Right cardiac atrium (tissue), 5 donors: ENCODE data around the gene AHSG. TPM values are rescaled to one million over a fixed set of nuclear protein-coding genes. Genes with fewer than 3 reads are reported as not detected.
A peak's percentile ranks its signal among the peaks of the same experiment; 100 is the strongest.

Source experiments
- ATAC-seq, 2 donors: fragments of 200-7000 bp; cut with Tn5 transposase; one replicate each; pipeline versions ENCODE4 v1.8.0 to v1.9.1; 2020; ENCODE audit warnings: moderate library complexity in 2 of 2, mild to moderate bottlenecking in 1 of 2
- DNase-seq, 3 donors: peaks; one replicate each; pipeline ENCODE4 v3.0.0-alpha.2; 2020
- H3K27ac ChIP-seq: one replicate; pipeline ENCODE4 v1.5.1; 2013; ENCODE audit warnings: mild to moderate bottlenecking, low read length, control low read depth, moderate library complexity
- H3K27me3 ChIP-seq: one replicate; pipeline ENCODE4 v1.6.1; 2013; ENCODE audit not compliant: control insufficient read depth, insufficient read depth
- H3K4me1 ChIP-seq: one replicate; pipeline ENCODE4 v1.6.1; 2013; ENCODE audit warnings: low read length; ENCODE audit not compliant: control insufficient read depth, insufficient read depth
- H3K4me3 ChIP-seq: one replicate; pipeline ENCODE4 v1.5.1; 2013; ENCODE audit warnings: low read length, control low read depth
- H3K9me3 ChIP-seq: one replicate; pipeline ENCODE4 v1.6.1; 2013; ENCODE audit warnings: low read length; ENCODE audit not compliant: control insufficient read depth
- WGBS: extraction: QIAGEN DNeasy Blood & Tissue Kit; methylation state at CpG from one replicate; pipeline ENCODE4 v1.1.7; 2013; 5-methylcytosine and 5-hydroxymethylcytosine counted together
- intact Hi-C, 4 donors: fragments of 100-400 bp; cut with DNase I; formaldehyde crosslinking; loops; one replicate each; pipeline versions ENCODE4 v1.11.0 to v1.14.0; 2022 to 2023
- polyA plus RNA-seq: library from polyadenylated mRNA; stranded (reverse); fragments of 200-250 nt; gene quantifications from one replicate; pipeline ENCODE4 v1.2.3, GENCODE V29; 2013
- total RNA-seq, 4 donors: library from RNA; stranded (reverse); fragmentation: NEBNext Ultra II Directional; extraction: Animal tissue kit (Norgen Biotek cat#: 25700); gene quantifications; one replicate each; pipeline ENCODE4 v1.2.1, GENCODE V29; 2021
- donor health status: healthy with polysubstance abuse.
- donor health status: DM: no; HTN: yes; CAD: no.
- donor health status: DM: no; HTN: no; CAD: no.
- donor health status: DM: no; HTN: yes; CAD: no; lungs with severe emphysema.
- donor health status: DM: yes; HTN: yes; CAD: no.

AHSG gene
- total and polyA plus RNA-seq, 5 donors, result 0.05 to 0.20 TPM; not detected in 3

GRCh38 chr3:186643493-186643892 is 30.6 kb downstream of the AHSG start:
- H3K4me3 ChIP-seq, result no peak overlapping the region
- no peak overlapping the region for H3K27ac ChIP-seq
- ATAC-seq (no peak), DNase-seq (no peak)
- H3K27me3 ChIP-seq, result no peaks in the 10 kb centered on the region
- H3K9me3 ChIP-seq, result no peaks in the 10 kb centered on the region
- intact Hi-C loops, result no loop called here
- WGBS, result 80% methylated on average over 1 of the region's 1 CpG
- H3K4me1 ChIP-seq, result no peaks in the 10 kb centered on the region

- no peak overlapping the region for H3K4me3 ChIP-seq
- DNase-seq (no peak), ATAC-seq (no peak)
- intact Hi-C loops, result no loop called here
- WGBS, result 87% methylated on average over 3 of the region's 3 CpGs
- H3K9me3 ChIP-seq, result no peaks in the 10 kb centered on the region
- H3K4me1 ChIP-seq, result no peaks in the 10 kb centered on the region
- H3K27me3 ChIP-seq, result no peaks in the 10 kb centered on the region
- H3K27ac ChIP-seq, result no peak overlapping the region
These were observed 31.8 kb downstream of the AHSG start for GRCh38 chr3:186644683-186645082.

- WGBS, result 85% methylated on average over 4 of the region's 4 CpGs
- no peaks in the 10 kb centered on the region for H3K4me1 ChIP-seq
- no peak overlapping the region for H3K27ac ChIP-seq
- H3K9me3 ChIP-seq, result no peaks in the 10 kb centered on the region
- intact Hi-C loops, result no loop called here
- H3K27me3 ChIP-seq, result no peaks in the 10 kb centered on the region
- no peak overlapping the region for H3K4me3 ChIP-seq
- ATAC-seq, result no peak
- no peak for DNase-seq
These were observed 33.2 kb downstream of the AHSG start for GRCh38 chr3:186646106-186646505.

- intact Hi-C loops, result no loop called here
- Histone ChIP-seq H3K9me3 (no peaks in the 10 kb centered on the region), H3K4me3 (no peak overlapping the region), H3K4me1 (no peaks in the 10 kb centered on the region), H3K27ac (no peak overlapping the region), H3K27me3 (no peaks in the 10 kb centered on the region)
- ATAC-seq (no peak), DNase-seq (no peak)
- WGBS, result 87% methylated on average over 1 of the region's 1 CpG
These were observed 34.0 kb downstream of the AHSG start for GRCh38 chr3:186646841-186647240.

GRCh38 chr3:186648851-186649250 is 36.0 kb downstream of the AHSG start:
- H3K4me3 ChIP-seq, result no peak overlapping the region
- H3K27me3 ChIP-seq, result no peaks in the 10 kb centered on the region
- DNase-seq (no peak), ATAC-seq (no peak)
- intact Hi-C loops, result no loop called here
- no peak overlapping the region for H3K27ac ChIP-seq
- no peaks in the 10 kb centered on the region for H3K4me1 ChIP-seq
- H3K9me3 ChIP-seq, result no peaks in the 10 kb centered on the region
- 87% methylated on average over 1 of the region's 1 CpG for WGBS

- ATAC-seq (no peak), DNase-seq (no peak)
- H3K27me3 ChIP-seq, result no peaks in the 10 kb centered on the region
- WGBS, result 77% methylated on average over 3 of the region's 3 CpGs
- H3K9me3 ChIP-seq, result no peaks in the 10 kb centered on the region
- H3K4me1 ChIP-seq, result no peaks in the 10 kb centered on the region
- H3K4me3 ChIP-seq, result no peak overlapping the region
- H3K27ac ChIP-seq, result no peak overlapping the region
- intact Hi-C loops, result no loop called here
These were observed 38.9 kb downstream of the AHSG start for GRCh38 chr3:186651678-186652215.

GRCh38 chr3:186653080-186653707 is 40.3 kb downstream of the AHSG start:
- ATAC-seq (no peak), DNase-seq (no peak)
- 66% methylated on average over 7 of the region's 7 CpGs for WGBS
- H3K9me3 ChIP-seq, result no peaks in the 10 kb centered on the region
- no peak overlapping the region for H3K4me3 ChIP-seq
- H3K27ac ChIP-seq, result no peak overlapping the region
- no peaks in the 10 kb centered on the region for H3K4me1 ChIP-seq
- intact Hi-C loops, result no loop called here
- no peaks in the 10 kb centered on the region for H3K27me3 ChIP-seq

- Histone ChIP-seq H3K9me3 (no peaks in the 10 kb centered on the region), H3K27ac (no peak overlapping the region), H3K4me3 (no peak overlapping the region), H3K27me3 (no peaks in the 10 kb centered on the region), H3K4me1 (no peaks in the 10 kb centered on the region)
- no peak for DNase-seq
- ATAC-seq, result peak in 1 of 2 donors; percentile 37
- intact Hi-C loops, result no loop called here
- 42% methylated on average over 6 of the region's 6 CpGs for WGBS
These were observed 41.1 kb downstream of the AHSG start for GRCh38 chr3:186653984-186654383.

GRCh38 chr3:186663361-186664118 is 50.7 kb downstream of the AHSG start:
- no peak overlapping the region for H3K27ac ChIP-seq
- H3K9me3 ChIP-seq, result no peaks in the 10 kb centered on the region
- H3K4me3 ChIP-seq, result no peak overlapping the region
- no peak for ATAC-seq
- 39% methylated on average over 7 of the region's 7 CpGs for WGBS
- DNase-seq, result no peak
- H3K4me1 ChIP-seq, result no peaks in the 10 kb centered on the region
- peaks cover 4% of the 10 kb centered on the region for H3K27me3 ChIP-seq
- intact Hi-C loops, result no loop called here

GRCh38 chr3:186664119-186664495 is 51.2 kb downstream of the AHSG start:
- no peak for DNase-seq
- H3K9me3 ChIP-seq, result no peaks in the 10 kb centered on the region
- intact Hi-C loops, result no loop called here
- no peaks in the 10 kb centered on the region for H3K4me1 ChIP-seq
- no peak overlapping the region for H3K4me3 ChIP-seq
- no peak for ATAC-seq
- peaks cover 4% of the 10 kb centered on the region for H3K27me3 ChIP-seq
- H3K27ac ChIP-seq, result no peak overlapping the region

- Histone ChIP-seq H3K27me3 (peaks cover 4% of the 10 kb centered on the region), H3K9me3 (no peaks in the 10 kb centered on the region), H3K4me3 (no peak overlapping the region), H3K4me1 (no peaks in the 10 kb centered on the region), H3K27ac (no peak overlapping the region)
- DNase-seq (no peak), ATAC-seq (no peak)
- WGBS, result 46% methylated on average over 4 of the region's 4 CpGs
- intact Hi-C loops, result no loop called here
These were observed 51.6 kb downstream of the AHSG start for GRCh38 chr3:186664506-186664905.
